HL-60 (cell line): Measurements from ENCODE around the gene MMP19.

Experiments
- DNase-seq, 2 experiments: peaks; one replicate each; pipeline ENCODE4 v3.0.0-alpha.2; 2010 to 2020; ENCODE audit warnings: low read depth in 1 of 2, low spot score in 1 of 2
- H3K27ac ChIP-seq: fragments of 250-450 bp; sonication (Bioruptor Pico); replicated peaks from 2 replicates; pipeline ENCODE4 v1.5.1; 2020; ENCODE audit warnings: mild to moderate bottlenecking, moderate library complexity
- H3K27me3 ChIP-seq: fragments of 250-450 bp; sonication (Bioruptor Pico); 2 replicates; pipeline ENCODE4 v1.5.1; 2021; ENCODE audit warnings: mild to moderate bottlenecking, moderate library complexity; ENCODE audit not compliant: insufficient read depth, poor library complexity, severe bottlenecking
- H3K4me3 ChIP-seq: replicated peaks from 2 replicates; pipeline ENCODE4 v1.5.1; 2011; ENCODE audit warnings: mild to moderate bottlenecking, control low read depth, low read length; ENCODE audit not compliant: insufficient read depth
- CTCF ChIP-seq: IDR thresholded peaks from one replicate; pipeline ENCODE4 v1.5.1; 2011; ENCODE audit warnings: low read length, control low read depth, inconsistent platforms; ENCODE audit not compliant: insufficient read depth
- GABPA ChIP-seq: IDR thresholded peaks from 2 replicates; pipeline ENCODE4 v1.6.1; 2012; ENCODE audit warnings: low read depth
- POLR2AphosphoS5 ChIP-seq: IDR thresholded peaks from 2 replicates; pipeline ENCODE4 v1.6.1; 2012; ENCODE audit warnings: low read depth
- REST ChIP-seq: IDR thresholded peaks from 2 replicates; pipeline ENCODE4 v1.6.1; 2012; ENCODE audit warnings: low read depth; ENCODE audit not compliant: insufficient replicate concordance
- SPI1 ChIP-seq: IDR thresholded peaks from 2 replicates; pipeline ENCODE4 v1.6.1; 2012; ENCODE audit warnings: low read depth, mild to moderate bottlenecking, borderline replicate concordance

Gene MMP19

GRCh38 chr12:55849616-55850343, 7.0 kb upstream of the MMP19 start:
- no peak for DNase-seq
- H3K27ac ChIP-seq, result no peak overlapping the region
- H3K4me3 ChIP-seq, result no peak overlapping the region
- no peaks in the 10 kb centered on the region for H3K27me3 ChIP-seq
- no peak for TF ChIP-seq POLR2AphosphoS5
- TF ChIP-seq GABPA, result no peak
- TF ChIP-seq SPI1, result no peak
- TF ChIP-seq REST, result no peak
- TF ChIP-seq CTCF, result no peak

GRCh38 chr12:55847603-55848291, 5.0 kb upstream of the MMP19 start:
- Histone ChIP-seq H3K4me3 (no peak overlapping the region), H3K27me3 (no peaks in the 10 kb centered on the region), H3K27ac (peak overlapping the region; percentile 64)
- TF ChIP-seq CTCF, result no peak
- TF ChIP-seq POLR2AphosphoS5, result no peak
- TF ChIP-seq REST, result no peak
- no peak for TF ChIP-seq GABPA
- TF ChIP-seq SPI1, result no peak
- DNase-seq, result peak; percentile 68 to 79

GRCh38 chr12:55847033-55847432, 4.3 kb upstream of the MMP19 start:
- peak overlapping the region; percentile 64 for H3K27ac ChIP-seq
- DNase-seq, result peak in 1 of 2 experiments; percentile 36
- TF ChIP-seq REST (no peak), SPI1 (no peak)

More at GRCh38 chr12:55847033-55847432, 4.3 kb upstream of the MMP19 start:
- no peaks in the 10 kb centered on the region for H3K27me3 ChIP-seq
- H3K4me3 ChIP-seq, result no peak overlapping the region
